Lower leg skin (tissue), 4 donors: ENCODE measurements around the gene HLA-DMB. TPM values are rescaled to one million over a fixed set of nuclear protein-coding genes. Genes with fewer than 3 reads are reported as not detected.

Experiments used
- DNase-seq, 2 donors: peaks; one replicate each; pipeline ENCODE4 v3.0.0-alpha.2; 2019; ENCODE audit warnings: low spot score in 2 of 2
- H3K4me3 ChIP-seq: fragments of 200-600 bp; sonication (generic); 2 replicates; pipeline ENCODE4 v1.5.1; 2017; ENCODE audit warnings: mild to moderate bottlenecking, low read depth; ENCODE audit not compliant: poor library complexity, severe bottlenecking
- CTCF ChIP-seq, 3 donors: fragments of 450-650 bp; IDR thresholded peaks; one replicate each; pipeline ENCODE4 v1.5.1; 2016; ENCODE audit warnings: antibody characterized with exemption in 3 of 3, mild to moderate bottlenecking in 3 of 3, moderate library complexity in 2 of 3
- POLR2A ChIP-seq, 2 donors: fragments of 450-650 bp; IDR thresholded peaks; one replicate each; pipeline ENCODE4 v1.6.1; 2016 to 2017; ENCODE audit warnings: antibody characterized with exemption in 2 of 2, mild to moderate bottlenecking in 1 of 2, moderate library complexity in 1 of 2
- WGBS, 2 donors: methylation state at CpG; one replicate each; pipeline ENCODE4 v1.1.5; 2018; 5-methylcytosine and 5-hydroxymethylcytosine counted together
- intact Hi-C: fragments of 100-400 bp; cut with DNase I; formaldehyde crosslinking; loops from one replicate; pipeline ENCODE4 v1.15.0; 2023; ENCODE audit warnings: low total_unique reads
- total RNA-seq, 4 donors: library from RNA; depleted of rRNA; stranded (reverse); fragments of >200 nt; gene quantifications; one replicate each; pipeline ENCODE4 v1.1.0, GENCODE V29; 2016

The HLA-DMB gene
- total RNA-seq, 4 donors from 2014 or later = 15.3 to 23.2 (median 18.4) TPM

- no peak for DNase-seq
- TF ChIP-seq CTCF (IDR thresholded peaks at IDR 0.05) (no peak), POLR2A (IDR thresholded peaks at IDR 0.05) (no peak)
- H3K4me3 ChIP-seq = no peak overlapping the region
- WGBS, 2 donors = 72 to 94% methylated on average over 2 of the region's 2 CpGs
- intact Hi-C loops = loop anchor here (10.0 kb wide), 1 partner anchor 96 kb away; no protein-coding TSS in a partner anchor
Measured at GRCh38 chr6:32888576-32888975, 52.3 kb downstream of the HLA-DMB start.

GRCh38 chr6:32887616-32888015 lies 53.2 kb downstream of the HLA-DMB start:
- intact Hi-C loops = loop anchor here (10.0 kb wide), 1 partner anchor 97 kb away; no protein-coding TSS in a partner anchor
- TF ChIP-seq CTCF (IDR thresholded peaks at IDR 0.05) = no peak
- no peak for TF ChIP-seq POLR2A (IDR thresholded peaks at IDR 0.05)
- WGBS, 2 donors = 74 to 79% methylated on average over 5 of the region's 5 CpGs
- no peak for DNase-seq
- no peak overlapping the region for H3K4me3 ChIP-seq

- H3K4me3 ChIP-seq = no peak overlapping the region
- TF ChIP-seq CTCF (IDR thresholded peaks at IDR 0.05) (no peak), POLR2A (IDR thresholded peaks at IDR 0.05) (no peak)
- 37 to 47% methylated on average over 3 of the region's 3 CpGs for WGBS, 2 donors
- no peak for DNase-seq
- intact Hi-C loops = loop anchor here (10.0 kb wide), 1 partner anchor 98 kb away; no protein-coding TSS in a partner anchor
Measured at GRCh38 chr6:32886681-32887383, 54.0 kb downstream of the HLA-DMB start.

GRCh38 chr6:32885698-32886286 lies 55.0 kb downstream of the HLA-DMB start:
- TF ChIP-seq POLR2A (IDR thresholded peaks at IDR 0.05) (no peak), CTCF (IDR thresholded peaks at IDR 0.05) (no peak)
- intact Hi-C loops = loop anchor here (10.0 kb wide), 1 partner anchor 99 kb away; no protein-coding TSS in a partner anchor
- no peak overlapping the region for H3K4me3 ChIP-seq
- WGBS, 2 donors = 38 to 42% methylated on average over 4 of the region's 4 CpGs
- no peak for DNase-seq

Other genes with a start within 250 kb of the HLA-DMB start
- gene HLA-DQA2, start 199.6 kb downstream of the HLA-DMB start, total RNA-seq = 1 to 10 TPM; 3.4 to 7.2 (median 5.6) TPM
- 10 to 100 TPM; 63.7 to 89.1 (median 68.7) TPM for gene HLA-DQB2, start 177.5 kb downstream of the HLA-DMB start, total RNA-seq
- 1 to 10 TPM; 1.7 to 3.3 (median 2.1) TPM for gene HLA-DOB, start 124.0 kb downstream of the HLA-DMB start, total RNA-seq
- 10 to 100 TPM; 13.6 to 23.3 (median 15.6) TPM for gene TAP2, start 102.3 kb downstream of the HLA-DMB start, total RNA-seq
- gene PSMB8, start 97.0 kb downstream of the HLA-DMB start, total RNA-seq = 10 to 100 TPM; 38.9 to 63.9 (median 50.3) TPM
- 100 to 1,000 TPM in 3 of 4 donors, 10 to 100 TPM in 1; 90.7 to 113 (median 105) TPM for gene TAP1, start 87.3 kb downstream of the HLA-DMB start, total RNA-seq
- gene PSMB9, start 86.8 kb downstream of the HLA-DMB start, total RNA-seq = 10 to 100 TPM; 25.4 to 29.9 (median 28.1) TPM
- 10 to 100 TPM; 11.5 to 33.4 (median 22.4) TPM for gene HLA-DMA, start 12.1 kb upstream of the HLA-DMB start, total RNA-seq
- gene BRD2, start 27.6 kb upstream of the HLA-DMB start, total RNA-seq = 100 to 1,000 TPM in 3 of 4 donors, 10 to 100 TPM in 1; 97.5 to 130 (median 119) TPM
- 10 to 100 TPM in 3 of 4 donors, 1 to 10 TPM in 1; 4.3 to 47.9 (median 13.4) TPM for gene HLA-DOA, start 68.6 kb upstream of the HLA-DMB start, total RNA-seq
- 100 to 1,000 TPM in 2 of 4 donors, 10 to 100 TPM in 2; 57.1 to 127 (median 96.8) TPM for gene HLA-DPA1, start 132.6 kb upstream of the HLA-DMB start, total RNA-seq
- gene HLA-DPB1, start 135.0 kb upstream of the HLA-DMB start, total RNA-seq = 10 to 100 TPM; 48.1 to 84.0 (median 63.3) TPM